ENCODE measurements around the gene CRB2. TPM values are rescaled to one million over a fixed set of nuclear protein-coding genes. Genes with fewer than 3 reads are reported as not detected.
A peak's percentile ranks its signal among the peaks of the same experiment; 100 is the strongest.

Gene CRB2
- under 1 TPM in 1 of 3 donors, not detected in 2; 0.04 TPM for polyA plus RNA-seq

DNA sequence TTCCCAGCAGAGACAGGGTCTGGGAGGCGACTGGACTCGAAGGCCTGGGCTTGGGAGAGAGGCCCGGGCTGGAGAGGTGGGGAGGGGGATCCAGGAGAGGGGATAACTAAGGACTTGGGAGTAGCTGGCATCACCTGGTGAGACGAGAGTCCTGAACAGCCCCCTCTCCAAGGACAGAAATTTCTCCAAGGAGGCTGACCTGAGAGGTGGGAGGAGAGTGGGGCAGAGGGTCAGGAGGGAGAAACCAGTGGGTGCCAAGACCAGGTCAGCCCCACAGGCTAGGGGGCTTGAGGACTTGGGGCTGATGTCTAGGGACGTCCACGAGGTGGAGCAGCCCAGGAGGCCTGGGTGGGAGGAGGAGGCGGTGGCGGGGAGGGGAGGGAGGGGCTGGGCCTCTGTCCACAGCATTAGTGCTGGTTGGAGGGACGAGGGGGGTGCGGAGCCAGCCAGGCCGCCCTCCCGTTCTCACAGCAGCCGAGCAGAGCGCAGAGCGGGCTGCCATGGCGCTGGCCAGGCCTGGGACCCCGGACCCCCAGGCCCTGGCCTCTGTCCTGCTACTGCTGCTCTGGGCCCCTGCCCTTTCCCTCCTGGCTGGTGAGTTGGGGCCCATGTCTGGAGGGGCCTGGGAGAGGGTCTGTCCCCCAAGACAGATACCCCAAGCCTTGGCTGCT lies at the start of gene CRB2:
TSS of gene CRB2 (plus strand) at position 437 of the 671 bp plus-strand sequence. CDS start at position 501, 64 bp downstream.
- Mint-ChIP-seq H3K9me3 (no peaks in the 10 kb centered on the region), H3K36me3 (no peaks in the 10 kb centered on the region), H3K4me1 (peaks cover 6% of the 10 kb centered on the region in 2 donors), H3K27ac (no peak within 1 kb of the TSS), H3K4me3 (no peak within 1 kb of the TSS), H3K27me3 (ENCODE audit: low read depth in 3 of 3) (peaks cover 4 to 10% (median 6%) of the 10 kb centered on the region in 3 donors)
- no peak for DNase-seq

DNA sequence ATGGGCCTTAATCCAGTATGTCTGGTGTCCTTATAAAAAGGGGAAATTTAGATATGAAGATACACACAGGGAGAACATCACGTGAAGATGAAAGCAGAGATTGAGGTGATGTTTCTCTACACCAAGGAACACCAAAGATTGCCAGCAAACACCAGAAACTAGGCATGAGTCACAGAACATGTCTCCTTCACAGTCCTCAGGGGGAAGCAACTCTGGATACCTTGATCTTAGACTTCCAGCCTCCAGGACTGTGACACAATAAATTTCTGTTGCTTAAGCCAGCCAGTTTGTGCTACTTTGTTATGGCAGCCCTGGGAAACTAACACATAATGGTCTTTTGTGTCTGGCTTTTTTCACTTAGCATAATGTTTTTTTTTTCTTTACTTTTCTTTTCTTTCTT lies 46.4 kb upstream of the CRB2 start:
- no peak overlapping the region for H3K4me3 Mint-ChIP-seq
- H3K27ac Mint-ChIP-seq = no peak overlapping the region
- peaks cover 12 to 16% of the 10 kb centered on the region in 2 donors for H3K4me1 Mint-ChIP-seq
- H3K9me3 Mint-ChIP-seq = no peaks in the 10 kb centered on the region
- H3K36me3 Mint-ChIP-seq = no peaks in the 10 kb centered on the region
- H3K27me3 Mint-ChIP-seq (ENCODE audit: low read depth in 3 of 3) = peaks cover 3 to 15% (median 8%) of the 10 kb centered on the region in 3 donors
- DNase-seq = no peak

DNA sequence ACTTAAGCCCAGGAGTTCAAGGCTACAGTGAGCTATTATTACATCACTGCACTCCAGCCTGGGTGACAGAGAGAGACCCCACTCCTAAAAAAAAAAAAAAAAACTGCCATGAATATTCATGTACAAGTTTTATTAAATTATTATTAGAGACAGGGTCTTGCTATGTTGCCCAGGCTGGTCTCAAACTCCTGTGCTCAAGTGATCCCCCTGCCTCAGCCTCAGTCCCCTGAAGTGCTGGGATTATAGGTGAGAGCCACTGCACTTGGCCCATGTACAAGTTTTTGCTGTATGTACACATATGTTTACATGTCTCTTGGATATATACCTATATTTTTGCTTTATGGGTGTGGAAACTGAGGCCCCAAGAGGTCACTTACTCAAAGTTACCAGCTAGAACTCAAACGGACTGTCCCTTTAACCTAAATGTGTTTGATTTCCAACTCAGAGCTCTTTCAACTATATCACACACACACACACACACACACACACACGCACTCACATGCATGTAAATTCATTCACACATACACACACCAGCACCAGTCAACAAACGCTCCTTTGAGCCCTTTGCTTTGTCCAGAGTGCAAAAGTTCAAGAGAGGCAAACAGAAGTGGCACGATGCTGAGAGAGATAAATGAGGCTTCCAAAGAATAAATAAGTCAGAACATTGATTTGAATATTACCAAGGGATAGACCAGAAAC lies 45.3 kb upstream of the CRB2 start:
- peaks cover 3 to 15% (median 5%) of the 10 kb centered on the region in 3 donors for H3K27me3 Mint-ChIP-seq (ENCODE audit: low read depth in 3 of 3)
- peaks cover 3 to 5% of the 10 kb centered on the region in 2 donors for H3K4me1 Mint-ChIP-seq
- no peak overlapping the region for H3K27ac Mint-ChIP-seq
- H3K36me3 Mint-ChIP-seq = no peaks in the 10 kb centered on the region
- no peaks in the 10 kb centered on the region for H3K9me3 Mint-ChIP-seq
- H3K4me3 Mint-ChIP-seq = no peak overlapping the region
- no peak for DNase-seq

DNA sequence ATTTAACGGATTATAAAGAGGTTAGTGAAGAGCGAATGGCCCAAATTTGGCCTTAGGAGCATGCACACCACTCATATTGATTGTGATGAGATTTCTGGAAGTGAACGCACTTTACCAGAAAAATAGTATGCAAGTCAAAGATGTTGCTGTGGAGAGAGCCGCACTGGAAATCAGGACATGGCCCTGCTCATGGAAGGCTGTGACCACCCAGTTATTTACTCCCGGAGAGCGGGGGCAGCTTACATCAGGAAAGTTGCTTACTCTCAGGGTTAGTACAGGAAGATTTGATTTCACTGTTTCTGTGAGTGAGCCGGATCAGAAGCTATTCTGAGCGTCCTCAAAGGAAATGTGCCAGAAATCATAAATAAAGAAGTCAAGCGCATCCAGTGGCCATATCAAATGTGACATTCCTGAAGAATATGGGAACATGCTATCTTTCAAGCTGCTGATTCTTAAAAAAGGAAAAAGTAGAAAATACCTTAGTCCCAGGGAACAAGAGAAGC lies 44.7 kb upstream of the CRB2 start:
- Mint-ChIP-seq H3K27me3 (ENCODE audit: low read depth in 3 of 3) (peaks cover 3 to 15% (median 5%) of the 10 kb centered on the region in 3 donors), H3K36me3 (no peaks in the 10 kb centered on the region), H3K9me3 (no peaks in the 10 kb centered on the region), H3K4me3 (no peak overlapping the region), H3K27ac (no peak overlapping the region), H3K4me1 (no peaks in the 10 kb centered on the region)
- DNase-seq = no peak

DNA sequence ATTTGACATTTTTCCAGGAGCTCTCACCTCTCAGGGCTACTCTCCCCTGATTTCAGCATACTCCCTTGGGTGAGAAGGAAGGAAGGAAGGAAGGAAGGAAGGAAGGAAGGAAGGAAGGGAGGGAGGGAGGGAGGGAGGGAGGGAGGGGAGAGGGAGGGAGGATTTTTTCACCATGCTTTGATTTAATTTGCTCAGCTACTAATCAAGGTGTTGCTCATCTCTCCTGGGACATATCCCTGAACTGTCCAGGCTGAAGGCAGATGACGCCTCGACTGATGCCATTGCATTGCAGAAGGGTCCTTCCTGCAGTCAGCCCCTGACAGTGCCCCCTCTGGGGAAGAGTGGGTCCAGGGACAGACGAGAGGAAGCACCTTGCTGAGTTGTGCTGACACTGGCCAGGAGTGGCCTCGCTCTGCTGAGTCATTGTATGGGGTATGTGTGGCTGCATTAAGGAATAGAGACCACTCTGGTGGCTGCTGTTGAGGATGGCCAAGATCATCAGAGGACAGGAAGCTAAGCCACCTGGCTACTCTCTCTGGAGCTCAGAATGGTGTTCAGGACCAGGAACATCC lies 43.6 kb upstream of the CRB2 start:
- peaks cover 3 to 9% (median 7%) of the 10 kb centered on the region in 3 donors for H3K27me3 Mint-ChIP-seq (ENCODE audit: low read depth in 3 of 3)
- no peak overlapping the region for H3K4me3 Mint-ChIP-seq
- no peak overlapping the region for H3K27ac Mint-ChIP-seq
- H3K4me1 Mint-ChIP-seq = no peaks in the 10 kb centered on the region
- DNase-seq = no peak
- H3K36me3 Mint-ChIP-seq = no peaks in the 10 kb centered on the region
- H3K9me3 Mint-ChIP-seq = no peaks in the 10 kb centered on the region

DNA sequence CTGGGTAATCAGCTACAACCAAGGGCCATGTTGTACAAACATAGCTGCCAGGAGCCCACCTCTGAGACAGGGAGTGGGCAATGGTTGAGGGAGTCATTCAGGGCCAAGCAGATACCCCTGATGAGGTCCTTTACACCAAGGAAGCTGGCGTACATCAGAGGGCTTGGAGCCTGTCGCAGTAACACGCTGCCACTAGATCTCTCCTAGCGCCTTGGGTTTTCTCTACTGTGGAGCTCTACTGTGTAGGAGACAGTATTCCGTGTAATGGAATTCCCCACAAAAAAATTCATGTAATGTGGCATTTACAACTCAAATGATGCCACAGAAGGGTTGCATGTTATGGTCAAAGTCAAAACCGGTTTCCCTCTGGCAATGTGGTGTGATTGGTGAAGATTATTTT lies 41.4 kb upstream of the CRB2 start:
- H3K9me3 Mint-ChIP-seq = no peaks in the 10 kb centered on the region
- H3K27me3 Mint-ChIP-seq (ENCODE audit: low read depth in 3 of 3) = peaks cover 5 to 9% (median 9%) of the 10 kb centered on the region in 3 donors

DNA sequence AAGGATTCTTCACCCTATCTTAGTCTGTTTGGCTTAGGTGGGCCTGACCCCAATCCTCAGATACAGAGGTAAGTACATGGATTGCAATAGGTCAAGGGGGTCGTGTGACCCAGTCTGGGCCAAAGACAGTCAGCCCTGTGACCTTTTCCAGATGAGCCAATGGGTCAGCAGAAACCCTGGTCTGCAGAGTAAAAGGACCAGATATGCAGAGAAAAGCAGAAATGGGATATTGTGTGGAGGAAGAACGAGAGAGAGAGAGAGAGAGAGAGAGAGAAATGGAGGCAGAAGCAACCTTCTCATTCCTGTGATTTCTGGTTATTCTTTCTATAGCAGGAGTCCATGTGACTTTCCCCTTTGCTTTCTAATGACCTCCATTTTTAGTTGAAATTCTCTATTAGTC lies 40.4 kb upstream of the CRB2 start:
- Mint-ChIP-seq H3K27me3 (ENCODE audit: low read depth in 3 of 3) (peaks cover 8 to 16% (median 15%) of the 10 kb centered on the region in 3 donors), H3K9me3 (no peaks in the 10 kb centered on the region), H3K27ac (no peak overlapping the region), H3K4me1 (no peaks in the 10 kb centered on the region), H3K4me3 (no peak overlapping the region), H3K36me3 (peaks cover 0 to 3% (median 0%) of the 10 kb centered on the region in 3 donors)
- DNase-seq = no peak

More for the DNA sequence above, 41.4 kb upstream of the CRB2 start:
- H3K27ac Mint-ChIP-seq = no peak overlapping the region
- DNase-seq = no peak
- H3K36me3 Mint-ChIP-seq = no peaks in the 10 kb centered on the region
- no peaks in the 10 kb centered on the region for H3K4me1 Mint-ChIP-seq
- no peak overlapping the region for H3K4me3 Mint-ChIP-seq

DNA sequence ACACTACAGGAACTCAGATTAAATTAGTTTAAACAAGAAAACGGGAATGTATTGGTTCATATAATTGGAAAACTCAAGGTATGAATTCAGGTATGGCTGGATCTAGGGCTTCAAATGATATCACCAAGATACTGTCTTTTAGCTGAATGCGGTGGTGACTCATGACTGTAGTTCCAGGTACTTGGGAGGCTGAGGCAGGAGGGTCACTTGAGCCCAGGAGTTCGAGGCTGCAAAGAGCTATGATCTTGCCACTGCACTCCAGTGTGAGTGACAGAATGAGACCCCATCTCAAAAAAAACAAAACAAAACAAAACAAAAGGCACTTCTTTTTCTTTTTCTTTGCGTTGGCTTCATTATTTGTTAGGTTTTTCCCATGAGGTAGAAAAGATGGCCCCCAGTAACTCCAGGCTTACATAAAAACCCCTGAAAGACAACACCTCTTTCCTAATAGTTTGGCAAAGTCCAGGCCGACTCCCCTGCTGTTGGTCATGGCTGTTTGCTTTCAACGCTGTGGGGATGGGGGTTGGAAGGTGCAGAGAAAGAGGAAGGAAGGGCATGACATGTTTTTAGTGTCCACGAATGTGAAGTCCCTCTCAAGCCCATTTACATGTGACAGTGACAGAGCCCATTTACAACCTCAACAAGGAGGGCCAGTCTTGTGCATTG lies 39.8 kb upstream of the CRB2 start:
- H3K27ac Mint-ChIP-seq = no peak overlapping the region
- H3K27me3 Mint-ChIP-seq (ENCODE audit: low read depth in 3 of 3) = peaks cover 8 to 21% (median 11%) of the 10 kb centered on the region in 3 donors
- H3K4me1 Mint-ChIP-seq = no peaks in the 10 kb centered on the region
- H3K9me3 Mint-ChIP-seq = no peaks in the 10 kb centered on the region
- peaks cover 0 to 3% (median 0%) of the 10 kb centered on the region in 3 donors for H3K36me3 Mint-ChIP-seq
- no peak overlapping the region for H3K4me3 Mint-ChIP-seq
- no peak for DNase-seq

DNA sequence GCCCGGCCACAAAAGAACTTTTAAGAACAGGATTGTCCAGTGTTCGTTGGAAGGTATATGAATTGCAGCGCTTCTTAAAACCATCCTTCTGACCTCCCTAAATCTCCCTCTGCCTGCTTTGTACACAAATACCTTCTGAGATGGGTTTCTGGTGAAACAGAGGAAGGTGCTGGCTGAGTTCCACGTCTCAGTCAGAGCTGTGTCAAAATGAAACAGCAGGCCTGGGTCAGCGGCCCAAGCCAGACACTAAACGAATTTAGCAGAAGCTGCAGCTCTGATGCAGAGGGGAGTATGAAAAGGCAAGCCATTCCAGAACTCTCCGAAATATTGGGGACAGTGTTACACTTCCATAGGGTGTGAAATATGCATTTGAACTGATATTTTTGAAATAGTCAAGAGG lies 37.8 kb upstream of the CRB2 start:
- H3K27me3 Mint-ChIP-seq (ENCODE audit: low read depth in 3 of 3) = peaks cover 12 to 30% (median 23%) of the 10 kb centered on the region in 3 donors
- H3K27ac Mint-ChIP-seq = peak overlapping the region in 1 of 6 donors; percentile 37

DNA sequence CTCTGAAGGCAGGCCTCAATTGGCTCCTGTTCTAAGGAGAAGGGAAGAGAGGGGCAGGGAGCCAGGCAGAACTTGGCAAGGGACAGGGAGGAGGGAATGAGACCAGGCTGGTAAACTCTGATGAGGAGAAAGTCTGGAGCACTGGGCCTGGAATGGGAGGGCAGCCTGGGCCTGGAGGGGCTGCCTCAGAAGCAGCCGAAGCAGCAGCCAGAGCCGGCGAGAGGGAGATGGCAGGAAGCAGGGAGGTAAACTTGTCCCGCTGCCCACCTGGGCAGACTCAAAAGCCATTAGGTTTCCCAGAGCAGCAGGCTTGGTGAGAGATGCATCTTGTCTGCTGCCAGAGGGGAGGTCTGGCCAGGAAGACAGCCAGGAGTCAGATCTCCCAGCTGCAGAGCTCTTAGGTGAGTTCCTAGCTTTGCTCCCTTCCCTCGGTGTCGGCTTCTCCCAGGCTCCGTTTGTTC lies 37.0 kb upstream of the CRB2 start:
- DNase-seq = no peak
- Mint-ChIP-seq H3K4me1 (peaks cover 15 to 22% of the 10 kb centered on the region in 2 donors), H3K27ac (peak overlapping the region in 1 of 6 donors; percentile 37), H3K4me3 (no peak overlapping the region), H3K27me3 (ENCODE audit: low read depth in 3 of 3) (peaks cover 12 to 30% (median 23%) of the 10 kb centered on the region in 3 donors), H3K36me3 (peaks cover 0 to 3% (median 0%) of the 10 kb centered on the region in 3 donors), H3K9me3 (no peaks in the 10 kb centered on the region)

More for the DNA sequence above, 37.8 kb upstream of the CRB2 start:
- H3K4me3 Mint-ChIP-seq = no peak overlapping the region
- H3K9me3 Mint-ChIP-seq = no peaks in the 10 kb centered on the region
- DNase-seq = no peak
- peaks cover 0 to 3% (median 0%) of the 10 kb centered on the region in 3 donors for H3K36me3 Mint-ChIP-seq
- peaks cover 12 to 19% of the 10 kb centered on the region in 2 donors for H3K4me1 Mint-ChIP-seq

DNA sequence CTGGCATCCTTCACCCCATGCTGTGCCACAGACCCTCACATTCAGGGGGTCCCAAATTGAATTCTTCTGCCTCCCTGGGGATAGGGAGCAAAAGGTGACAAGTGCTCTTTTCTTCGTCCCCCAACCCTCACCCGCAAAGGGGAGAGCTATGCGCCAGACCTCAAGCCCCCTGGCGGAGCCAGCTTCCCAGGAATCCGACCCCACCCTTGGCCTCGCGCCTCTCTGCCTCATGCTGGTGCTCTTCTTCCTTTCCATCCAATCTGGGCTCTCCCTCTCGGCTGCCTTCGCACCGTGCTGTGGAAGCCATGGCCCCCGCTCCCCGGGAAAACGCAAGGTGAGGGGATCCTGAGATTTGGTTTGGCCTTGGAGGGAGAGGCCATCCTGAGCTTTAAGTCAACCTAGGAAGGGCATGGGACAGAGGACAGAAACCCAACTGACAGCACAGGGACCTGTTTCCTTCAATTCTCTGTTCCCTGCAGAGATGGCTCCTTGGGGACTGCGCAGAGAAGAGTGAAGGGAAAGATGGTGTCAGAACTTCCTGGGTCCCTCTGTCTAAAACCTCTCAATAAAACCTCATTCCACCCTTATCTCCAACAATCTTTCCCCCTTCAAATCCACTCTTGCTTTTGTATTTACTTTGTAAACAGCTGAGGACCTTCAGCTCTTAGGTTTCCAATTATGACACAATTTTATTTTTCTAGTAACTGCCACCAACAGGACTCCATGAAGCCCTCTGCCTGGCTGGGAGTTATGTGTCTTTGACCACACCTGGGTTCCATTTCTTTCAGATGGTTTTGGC lies 36.3 kb upstream of the CRB2 start:
- Mint-ChIP-seq H3K27ac (no peak overlapping the region), H3K36me3 (peaks cover 0 to 3% (median 0%) of the 10 kb centered on the region in 3 donors), H3K4me1 (peaks cover 15 to 22% of the 10 kb centered on the region in 2 donors), H3K4me3 (no peak overlapping the region), H3K9me3 (no peaks in the 10 kb centered on the region), H3K27me3 (ENCODE audit: low read depth in 3 of 3) (peaks cover 12 to 27% (median 24%) of the 10 kb centered on the region in 3 donors)
- DNase-seq = no peak

DNA sequence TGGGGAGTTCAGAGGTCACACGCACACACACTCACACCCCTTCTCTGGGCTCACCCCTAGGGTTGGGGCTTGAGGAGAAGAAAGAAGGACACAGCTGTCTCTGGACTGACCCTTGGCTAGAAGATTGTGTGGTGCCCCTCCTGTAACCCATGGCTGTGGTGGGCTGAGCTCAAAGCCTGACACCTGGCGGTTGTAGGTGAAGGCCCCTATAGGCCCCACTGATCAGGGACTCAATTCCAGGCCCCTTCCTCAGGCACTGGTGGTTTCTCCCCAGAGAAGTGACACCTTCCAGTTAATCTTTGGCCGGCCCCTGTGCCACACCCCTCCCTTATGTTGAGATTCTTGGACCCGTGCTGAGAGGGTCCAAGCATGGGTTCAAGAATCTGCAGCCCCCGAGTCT lies 35.2 kb upstream of the CRB2 start:
- DNase-seq = no peak
- H3K27me3 Mint-ChIP-seq (ENCODE audit: low read depth in 3 of 3) = peaks cover 12 to 31% (median 30%) of the 10 kb centered on the region in 3 donors
- H3K36me3 Mint-ChIP-seq = peaks cover 0 to 3% (median 0%) of the 10 kb centered on the region in 3 donors
- no peak overlapping the region for H3K27ac Mint-ChIP-seq
- peaks cover 15 to 22% of the 10 kb centered on the region in 2 donors for H3K4me1 Mint-ChIP-seq
- H3K9me3 Mint-ChIP-seq = no peaks in the 10 kb centered on the region
- no peak overlapping the region for H3K4me3 Mint-ChIP-seq
